Caco-2 (cell line): ENCODE measurements around the gene KLHDC8A. TPM values are rescaled to one million over a fixed set of nuclear protein-coding genes. Genes with fewer than 3 reads are reported as not detected.
"Not testable (repeated sequence)": the region's sequence is repeated elsewhere in the genome, so short reads cannot be mapped to it uniquely, and the experiment has no call there.

Experiments used
- BruUV-seq: library from RNA; stranded (reverse); fragments of 400-500 nt; replicated peaks from 2 replicates; lab custom pipeline; 2021; lab: Mats Ljungman, UMichigan
- CTCF ChIA-PET: fragments of 300-600 bp; sonication (Branson Sonifier 250); formaldehyde crosslinking; loops from one replicate; lab custom pipeline; 2022; ENCODE audit warnings: antibody characterized with exemption; lab: Charles Lee
- POLR2A ChIA-PET: fragments of 300-600 bp; sonication (Branson Sonifier 250); formaldehyde crosslinking; loops from one replicate; lab custom pipeline; 2022; ENCODE audit warnings: antibody characterized with exemption; lab: Charles Lee
- DNase-seq, 2 experiments: peaks; one replicate each; pipeline versions ENCODE4 v3.0.0 to v3.0.0-alpha.2; 2020 to 2022
- H3K27me3 ChIP-seq: replicated peaks from 2 replicates; pipeline ENCODE4 v1.6.0; 2011; ENCODE audit warnings: low read length; ENCODE audit not compliant: control insufficient read depth, insufficient read depth
- H3K36me3 ChIP-seq: 2 replicates; pipeline ENCODE4 v1.5.1; 2011; ENCODE audit warnings: low read length; ENCODE audit not compliant: control insufficient read depth, insufficient read depth
- H3K4me1 ChIP-seq: fragments of 250-450 bp; sonication (Bioruptor Pico); 2 replicates; pipeline ENCODE4 v1.5.1; 2020; ENCODE audit warnings: mild to moderate bottlenecking
- H3K4me3 ChIP-seq: 2 replicates; pipeline ENCODE4 v1.5.1; 2011; ENCODE audit warnings: low read depth, mild to moderate bottlenecking, control low read depth, low read length
- H3K9me3 ChIP-seq: fragments of 250-450 bp; sonication (Bioruptor Pico); 2 replicates; pipeline ENCODE4 v1.5.1; 2020; ENCODE audit warnings: mild to moderate bottlenecking, moderate library complexity
- H3K27ac Mint-ChIP-seq: one replicate; pipeline ENCODE4 v1.8.0; 2022; ENCODE audit warnings: mixed read lengths; ENCODE audit not compliant: unreplicated experiment
- H3K27me3 Mint-ChIP-seq: one replicate; pipeline ENCODE4 v1.8.0; 2022; ENCODE audit warnings: mixed read lengths; ENCODE audit not compliant: insufficient read depth, unreplicated experiment
- H3K36me3 Mint-ChIP-seq: one replicate; pipeline ENCODE4 v1.8.0; 2022; ENCODE audit warnings: mild to moderate bottlenecking, mixed read lengths; ENCODE audit not compliant: insufficient read depth, unreplicated experiment
- H3K4me1 Mint-ChIP-seq: one replicate; pipeline ENCODE4 v1.8.0; 2022; ENCODE audit warnings: low read depth, mixed read lengths; ENCODE audit not compliant: unreplicated experiment
- H3K4me3 Mint-ChIP-seq: one replicate; pipeline ENCODE4 v1.8.0; 2022; ENCODE audit warnings: mild to moderate bottlenecking, moderate library complexity, mixed read lengths; ENCODE audit not compliant: unreplicated experiment
- H3K9me3 Mint-ChIP-seq: one replicate; pipeline ENCODE4 v1.8.0; 2022; ENCODE audit warnings: mixed read lengths; ENCODE audit not compliant: unreplicated experiment
- CTCF ChIP-seq, 2 experiments: fragments of 200-600 bp in 1 of 2; IDR thresholded peaks; 1 replicate in 1 of 2; 2 replicates in 1 of 2; pipeline versions ENCODE4 v1.5.1 to v1.8.0; 2011 to 2022; ENCODE audit warnings: antibody characterized with exemption in 1 of 2, control low read depth in 1 of 2, inconsistent platforms in 1 of 2, low read depth in 1 of 2, low read length in 1 of 2, mild to moderate bottlenecking in 1 of 2, moderate library complexity in 1 of 2; ENCODE audit not compliant: insufficient read depth in 1 of 2, severe bottlenecking in 1 of 2, unreplicated experiment in 1 of 2
- intact Hi-C: fragments of 100-400 bp; cut with micrococcal nuclease; formaldehyde crosslinking; loops from one replicate; pipeline ENCODE4 v1.10.0; 2022; ENCODE audit not compliant: unreplicated experiment
- total RNA-seq: library from RNA; stranded (reverse); gene quantifications from 2 replicates; pipeline ENCODE4 v1.2.3, GENCODE V29; 2022

KLHDC8A gene
- total RNA-seq, 1 experiment from 2014 or later = not detected

- ChIA-PET CTCF (interaction anchor here (0.5 to 1.6 kb wide), 4 partner anchors 9 to 27 kb away, joined by 4 to 9 read pairs (median 6); no protein-coding TSS in a partner anchor), POLR2A (interaction anchor here (0.6 to 1.1 kb wide), 4 partner anchors 13 to 27 kb away, joined by 5 to 9 read pairs (median 7); partner anchors contain the start of gene NUAK2)
- Histone ChIP-seq H3K4me3 (no peak overlapping the region), H3K27me3 (no peaks in the 10 kb centered on the region), H3K4me1 (peaks cover 96% of the 10 kb centered on the region), H3K9me3 (no peaks in the 10 kb centered on the region), H3K36me3 (peaks cover 3% of the 10 kb centered on the region; the same call in 1 of the 2 replicates)
- H3K9me3 Mint-ChIP-seq = no peaks in the 10 kb centered on the region
- no peaks in the 10 kb centered on the region for H3K27me3 Mint-ChIP-seq
- BruUV-seq = no TSS peak
- no peak for TF ChIP-seq CTCF (IDR thresholded peaks at IDR 0.05; ENCODE audit: insufficient read depth in 1 of 2, low read depth in 1 of 2, low read length in 1 of 2, severe bottlenecking in 1 of 2, unreplicated experiment in 1 of 2)
- peak overlapping the region; percentile 52 for H3K4me3 Mint-ChIP-seq
- H3K36me3 Mint-ChIP-seq = peaks cover 63% of the 10 kb centered on the region
- intact Hi-C loops = no loop called here
- peaks cover 70% of the 10 kb centered on the region for H3K4me1 Mint-ChIP-seq
- peak overlapping the region; percentile 97 for H3K27ac Mint-ChIP-seq
- DNase-seq = peak; percentile 84 to 93
Measured at GRCh38 chr1:205298191-205298994, 58.3 kb downstream of the KLHDC8A start.

GRCh38 chr1:205297546-205298177, 59.1 kb downstream of the KLHDC8A start:
- Mint-ChIP-seq H3K27ac (peak overlapping the region; percentile 97), H3K36me3 (peaks cover 56% of the 10 kb centered on the region), H3K4me1 (peaks cover 69% of the 10 kb centered on the region)
- H3K9me3 ChIP-seq, H3K36me3 ChIP-seq, H3K4me3 ChIP-seq, H3K4me3 Mint-ChIP-seq, H3K27me3 Mint-ChIP-seq, intact Hi-C loops, BruUV-seq, DNase-seq, H3K27me3 ChIP-seq, H3K9me3 Mint-ChIP-seq: not testable (repeated sequence)
- ChIA-PET POLR2A (interaction anchor here (0.6 to 1.1 kb wide), 4 partner anchors 12 to 27 kb away, joined by 5 to 9 read pairs (median 7); partner anchors contain the start of gene NUAK2), CTCF (interaction anchor here (0.5 to 1.6 kb wide), 5 partner anchors 8 to 27 kb away, joined by 3 to 9 read pairs (median 5); no protein-coding TSS in a partner anchor)
- H3K4me1 ChIP-seq = peaks cover 96% of the 10 kb centered on the region

GRCh38 chr1:205296154-205296553, 60.6 kb downstream of the KLHDC8A start:
- Histone ChIP-seq H3K27me3 (no peaks in the 10 kb centered on the region), H3K4me3 (no peak overlapping the region), H3K36me3 (no peaks in the 10 kb centered on the region), H3K4me1 (peaks cover 97% of the 10 kb centered on the region), H3K9me3 (no peaks in the 10 kb centered on the region)
- DNase-seq = no peak
- intact Hi-C loops = no loop called here
- no TSS peak for BruUV-seq
- Mint-ChIP-seq H3K36me3 (peaks cover 41% of the 10 kb centered on the region), H3K9me3 (no peaks in the 10 kb centered on the region), H3K4me1 (peaks cover 60% of the 10 kb centered on the region), H3K27me3 (no peaks in the 10 kb centered on the region), H3K4me3 (peak overlapping the region; percentile 46), H3K27ac (peak overlapping the region; percentile 97)
- POLR2A ChIA-PET = no interaction called here
- no peak for TF ChIP-seq CTCF (IDR thresholded peaks at IDR 0.05; ENCODE audit: insufficient read depth in 1 of 2, low read depth in 1 of 2, low read length in 1 of 2, severe bottlenecking in 1 of 2, unreplicated experiment in 1 of 2)
- CTCF ChIA-PET = no interaction called here
